HEK293 (cell line): ENCODE results near the gene JOSD1.

Experiments used
- ZBTB11 ChIP-seq: fragments of 450-650 bp; formaldehyde crosslinking; conservative IDR thresholded peaks from 2 replicates; pipeline ENCODE4 v1.5.1; 2016; ENCODE audit warnings: low read depth, missing biosample characterization, missing genetic modification characterization
- ZFP69B ChIP-seq: fragments of 450-650 bp; formaldehyde crosslinking; IDR thresholded peaks from 2 replicates; pipeline ENCODE4 v1.5.1; 2016; ENCODE audit warnings: missing biosample characterization, missing genetic modification characterization
- ZNF121 ChIP-seq: fragments of 450-650 bp; formaldehyde crosslinking; IDR thresholded peaks from 2 replicates; pipeline ENCODE4 v1.5.1; 2016; ENCODE audit warnings: missing biosample characterization, missing genetic modification characterization
- ZNF341 ChIP-seq: fragments of 450-650 bp; formaldehyde crosslinking; IDR thresholded peaks from 2 replicates; pipeline ENCODE4; 2016; ENCODE audit warnings: low read depth, missing biosample characterization, missing genetic modification characterization
- ZNF391 ChIP-seq: fragments of 450-650 bp; formaldehyde crosslinking; IDR thresholded peaks from 2 replicates; pipeline ENCODE4 v1.5.1; 2016; ENCODE audit warnings: low read depth, missing biosample characterization, missing genetic modification characterization, borderline replicate concordance
- TF ChIP-seq, protein P1 (sequence below): fragments of 450-650 bp; formaldehyde crosslinking; IDR thresholded peaks from 2 replicates; pipeline ENCODE4 v1.5.1; 2016; ENCODE audit warnings: missing biosample characterization, missing genetic modification characterization
- TF ChIP-seq, protein P2 (sequence below): fragments of 450-650 bp; IDR thresholded peaks from 2 replicates; pipeline ENCODE4 v1.5.1; 2018; ENCODE audit warnings: missing biosample characterization, mild to moderate bottlenecking, missing genetic modification characterization

GRCh38 chr22:38641476-38642040, 59.2 kb downstream of the JOSD1 start:
- TF ChIP-seq ZBTB11 (tag by site-specific recombination), result no peak
- no peak for TF ChIP-seq ZFP69B (tag by site-specific recombination)
- TF ChIP-seq ZNF341, result no peak
- TF ChIP-seq, protein P1, sequence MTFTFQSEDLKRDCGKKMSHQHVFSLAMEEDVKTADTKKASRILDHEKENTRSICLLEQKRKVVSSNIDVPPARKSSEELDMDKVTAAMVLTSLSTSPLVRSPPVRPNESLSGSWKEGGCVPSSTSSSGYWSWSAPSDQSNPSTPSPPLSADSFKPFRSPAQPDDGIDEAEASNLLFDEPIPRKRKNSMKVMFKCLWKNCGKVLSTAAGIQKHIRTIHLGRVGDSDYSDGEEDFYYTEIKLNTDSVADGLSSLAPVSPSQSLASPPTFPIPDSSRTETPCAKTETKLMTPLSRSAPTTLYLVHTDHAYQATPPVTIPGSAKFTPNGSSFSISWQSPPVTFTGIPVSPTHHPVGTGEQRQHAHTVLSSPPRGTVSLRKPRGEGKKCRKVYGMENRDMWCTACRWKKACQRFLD (tag by site-specific recombination), result no peak
- TF ChIP-seq, protein P2, sequence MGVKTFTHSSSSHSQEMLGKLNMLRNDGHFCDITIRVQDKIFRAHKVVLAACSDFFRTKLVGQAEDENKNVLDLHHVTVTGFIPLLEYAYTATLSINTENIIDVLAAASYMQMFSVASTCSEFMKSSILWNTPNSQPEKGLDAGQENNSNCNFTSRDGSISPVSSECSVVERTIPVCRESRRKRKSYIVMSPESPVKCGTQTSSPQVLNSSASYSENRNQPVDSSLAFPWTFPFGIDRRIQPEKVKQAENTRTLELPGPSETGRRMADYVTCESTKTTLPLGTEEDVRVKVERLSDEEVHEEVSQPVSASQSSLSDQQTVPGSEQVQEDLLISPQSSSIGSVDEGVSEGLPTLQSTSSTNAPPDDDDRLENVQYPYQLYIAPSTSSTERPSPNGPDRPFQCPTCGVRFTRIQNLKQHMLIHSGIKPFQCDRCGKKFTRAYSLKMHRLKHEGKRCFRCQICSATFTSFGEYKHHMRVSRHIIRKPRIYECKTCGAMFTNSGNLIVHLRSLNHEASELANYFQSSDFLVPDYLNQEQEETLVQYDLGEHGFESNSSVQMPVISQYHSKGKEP (tag by site-specific recombination), result no peak
- TF ChIP-seq ZNF121, result no peak
- TF ChIP-seq ZNF391 (tag by site-specific recombination), result no peak
